ENCODE measurements around the gene MIDN.

The MIDN gene

DNA sequence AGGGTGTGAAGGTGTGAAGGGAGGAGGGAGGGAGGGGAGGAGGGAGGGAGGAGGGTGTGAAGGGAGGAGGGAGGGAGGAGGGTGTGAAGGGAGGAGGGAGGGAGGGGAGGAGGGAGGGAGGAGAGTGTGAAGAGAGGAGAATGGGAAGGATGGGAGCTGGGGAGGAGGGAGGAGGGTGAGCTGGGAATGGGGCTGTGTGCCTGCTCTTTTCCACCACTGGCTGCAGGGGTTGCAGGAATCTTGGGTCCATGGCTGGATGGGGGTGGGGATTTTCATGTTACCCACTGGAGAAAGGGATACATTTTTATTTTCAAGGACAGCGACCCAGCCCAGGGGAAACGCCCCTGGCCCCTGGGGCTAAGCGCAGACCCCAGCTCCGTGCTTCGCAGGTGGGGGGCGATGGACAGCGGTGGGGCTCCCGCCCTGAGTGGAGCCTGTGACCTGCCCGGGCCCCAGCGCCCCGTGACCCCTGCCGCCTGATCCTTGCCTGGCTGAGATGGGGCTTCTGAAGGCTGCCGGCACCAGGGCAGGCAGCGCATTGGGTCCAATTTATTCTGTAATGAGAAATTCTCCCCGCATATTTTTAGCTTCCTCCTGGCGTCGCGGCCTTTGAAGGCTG, 34.3 kb downstream of the MIDN start:
- no peak for DNase-seq (ENCODE audit: low spot score)

DNA sequence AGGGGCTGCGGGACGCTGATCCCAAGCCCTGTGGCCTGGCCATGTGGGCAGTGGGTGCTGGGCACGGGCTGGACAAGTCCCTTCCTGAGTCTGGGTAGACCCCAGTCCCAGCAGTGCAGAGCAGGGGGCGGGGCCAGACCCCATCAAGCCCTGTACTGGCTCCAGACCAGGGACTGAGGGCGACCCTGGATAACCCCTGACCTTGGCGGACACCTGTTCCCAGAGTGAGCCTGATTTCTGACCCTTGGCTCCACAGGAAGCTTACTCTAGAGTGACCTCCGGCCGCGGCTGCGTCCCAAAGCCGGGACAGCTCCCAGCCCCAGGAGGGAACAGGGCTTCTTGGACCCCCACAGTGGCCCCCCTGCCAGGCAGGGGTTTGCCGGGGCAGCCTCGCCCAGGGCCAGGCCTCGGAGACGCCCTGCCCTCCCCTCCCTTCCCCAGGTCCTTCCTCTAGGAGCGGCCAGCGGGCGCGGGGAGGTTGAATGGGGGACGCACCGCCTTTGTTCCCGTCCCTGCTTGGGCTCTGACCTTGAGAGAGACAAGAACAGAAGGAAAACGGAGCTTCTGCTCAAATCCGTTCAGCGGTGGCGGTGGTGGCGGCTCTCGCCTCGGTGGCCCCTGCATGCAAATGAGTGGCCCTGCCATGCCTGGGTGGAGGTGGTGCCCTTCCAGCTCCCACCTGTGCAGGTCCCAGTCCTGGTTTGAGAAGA, 35.0 kb downstream of the MIDN start:
- no peak for DNase-seq (ENCODE audit: low spot score)

DNA sequence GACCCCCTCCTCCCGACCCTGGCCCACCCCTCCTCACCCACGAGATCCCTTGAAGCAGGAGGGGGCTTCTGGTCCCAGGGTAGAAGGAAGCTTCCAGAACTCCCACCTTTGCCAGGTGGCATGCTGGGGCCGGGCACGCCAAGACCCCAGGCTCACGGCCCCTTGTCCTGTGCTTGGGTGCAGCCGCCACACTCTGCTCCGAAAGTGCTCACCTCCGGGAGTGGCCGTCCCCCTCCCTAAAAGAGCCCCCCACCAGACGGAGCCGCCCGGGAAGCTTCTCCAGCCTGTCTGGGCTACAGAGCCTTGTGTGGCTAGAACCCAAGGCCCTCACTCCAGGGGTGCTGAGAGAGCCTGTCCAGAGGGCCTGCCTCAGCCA, 35.5 kb downstream of the MIDN start:
- no peak for DNase-seq (ENCODE audit: low spot score)

DNA sequence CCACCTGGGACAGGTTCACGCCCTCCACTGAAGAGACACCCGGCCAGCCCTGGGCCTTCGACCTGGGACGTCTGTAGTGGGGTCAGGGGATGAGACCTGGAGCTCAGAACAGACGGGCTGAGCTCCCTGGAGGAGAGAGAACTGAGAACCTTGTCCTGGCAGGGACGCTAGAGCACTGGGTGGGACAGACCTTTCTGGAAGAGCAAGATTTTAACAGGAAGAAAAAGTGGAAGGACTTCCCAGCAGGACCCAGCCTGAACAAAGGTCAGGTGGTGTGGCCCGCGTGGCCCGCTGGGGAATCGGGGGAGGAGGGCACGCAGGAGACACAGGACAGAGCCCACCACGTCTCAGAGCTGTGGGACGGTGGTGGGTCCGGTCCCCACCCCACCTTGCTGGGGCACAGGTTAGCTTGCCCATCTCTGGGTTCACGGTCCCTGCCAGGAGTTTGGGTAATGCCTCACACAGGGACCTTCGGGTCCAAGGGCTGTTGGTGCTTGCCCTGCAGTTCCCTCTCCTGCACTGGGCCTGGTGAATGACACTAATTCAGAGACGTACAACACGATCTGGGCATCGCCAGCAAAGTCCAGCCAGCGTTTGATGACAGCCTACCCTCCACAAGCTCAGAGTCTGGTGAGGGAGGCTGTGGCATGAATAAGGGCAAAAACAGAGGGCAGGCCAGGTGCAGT, 36.1 kb downstream of the MIDN start:
- no peak for DNase-seq (ENCODE audit: low spot score)

DNA sequence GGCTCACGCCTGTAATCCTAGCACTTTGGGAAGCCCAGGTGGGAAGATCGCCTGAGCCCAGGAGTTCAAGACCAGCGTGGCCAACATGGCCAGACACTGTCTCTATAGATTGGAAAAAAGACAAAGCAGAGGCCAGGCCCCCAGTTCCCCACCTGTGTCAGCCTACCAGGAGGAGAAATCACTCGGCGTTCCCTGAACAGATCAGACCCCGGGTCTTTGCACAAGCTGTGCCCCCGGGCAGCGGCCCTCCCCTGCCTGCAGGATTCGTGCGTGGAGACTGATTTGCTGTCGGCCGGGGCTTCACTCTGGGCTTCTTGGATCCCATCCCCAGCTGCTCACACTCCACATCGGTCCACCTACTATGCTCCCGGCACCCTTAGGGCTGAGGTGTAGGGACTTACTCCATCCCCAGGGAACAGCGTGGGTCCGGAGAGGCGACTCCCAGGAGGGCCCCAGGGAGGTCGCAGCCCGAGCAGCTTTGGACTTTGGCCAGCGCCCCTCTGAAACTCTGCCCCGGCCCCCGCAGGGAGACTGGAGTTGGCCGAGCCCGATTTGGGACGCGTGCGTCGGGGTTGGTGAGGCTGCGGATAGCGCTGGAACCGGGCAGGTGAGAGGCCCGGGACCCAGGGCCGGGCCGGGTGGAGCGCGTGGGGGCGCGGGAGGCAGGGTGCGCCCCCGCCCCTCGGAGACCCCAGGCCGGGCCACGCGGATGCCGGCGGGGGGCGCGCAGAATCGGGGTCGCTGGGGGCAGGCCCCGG, 36.8 kb downstream of the MIDN start:
- no peak for DNase-seq (ENCODE audit: low spot score)

DNA sequence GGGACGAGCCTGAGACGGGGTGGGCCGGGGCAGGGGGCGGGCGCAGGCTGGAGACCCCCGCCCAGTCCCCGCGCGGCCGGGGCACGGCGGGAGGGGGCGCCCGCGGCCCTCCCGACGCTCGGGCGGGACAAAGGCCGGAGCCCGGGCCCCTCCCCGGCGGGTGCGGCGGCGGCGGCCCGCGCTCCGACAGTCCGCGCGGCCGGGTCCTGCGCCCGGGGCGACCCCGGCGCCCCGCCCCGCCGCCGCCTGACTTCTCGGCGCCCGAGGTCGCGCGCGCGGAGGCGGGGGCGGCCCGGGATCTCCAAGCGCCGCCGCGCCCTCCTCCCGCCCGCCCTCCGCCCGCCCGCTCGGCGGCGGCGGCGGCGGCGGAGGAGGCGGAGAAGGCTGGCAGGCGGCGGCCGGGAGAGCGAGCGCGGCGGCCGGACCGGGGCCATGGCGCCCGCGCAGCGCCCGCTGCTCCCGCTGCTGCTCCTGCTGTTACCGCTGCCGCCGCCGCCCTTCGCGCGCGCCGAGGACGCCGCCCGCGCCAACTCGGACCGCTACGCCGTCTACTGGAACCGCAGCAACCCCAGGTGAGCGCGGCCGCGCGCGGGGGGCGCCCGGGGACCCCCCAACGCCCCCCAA, 37.5 kb downstream of the MIDN start, which contains the start of gene EFNA2:
Gene EFNA2 (plus strand): TSS at position 137 of the 624 bp plus-strand sequence. CDS start 296 bp downstream, at position 433.
- no peak for DNase-seq (ENCODE audit: low spot score)

DNA sequence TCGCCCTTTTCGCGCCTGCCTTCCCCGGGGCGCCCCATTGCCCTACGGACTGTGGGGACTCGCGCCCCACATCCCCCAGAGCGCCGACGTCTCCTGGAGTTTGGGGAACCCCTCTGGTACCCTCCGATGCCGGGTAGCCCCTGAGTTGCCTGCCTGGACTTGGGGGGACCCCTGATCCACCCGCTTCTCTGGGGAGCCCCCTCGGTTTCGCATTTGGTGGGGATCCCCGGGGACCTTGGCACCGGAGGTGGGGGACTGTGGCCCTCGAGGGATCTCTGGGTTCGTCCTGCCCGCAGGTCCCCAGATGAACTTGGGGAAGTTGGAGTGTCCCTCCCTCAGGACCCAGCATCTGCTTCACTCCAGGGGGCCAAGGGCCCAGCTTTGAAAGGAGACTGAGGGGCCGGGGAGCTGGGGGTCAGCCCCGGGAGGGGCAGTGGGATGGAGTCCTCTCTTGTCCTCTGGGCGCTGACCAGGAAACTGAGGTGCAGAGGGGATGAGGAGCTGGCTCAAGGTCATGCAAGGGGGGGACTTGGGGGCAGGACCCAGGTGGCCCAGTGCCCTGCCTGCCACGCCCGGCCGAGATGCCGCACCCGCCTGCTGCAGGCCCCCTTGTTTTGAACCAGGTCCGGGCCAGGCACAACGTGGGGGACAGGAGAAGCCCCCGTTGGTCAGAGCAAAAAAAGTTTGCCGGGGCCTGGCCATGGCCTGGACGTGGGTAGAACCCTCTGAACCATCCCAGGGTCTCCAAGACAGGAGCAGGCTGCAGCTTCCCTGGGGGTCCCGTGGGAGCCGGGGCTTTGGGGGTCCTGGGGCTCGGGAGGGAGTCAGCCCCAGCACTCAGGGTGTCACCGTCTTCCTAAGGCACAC, 38.3 kb downstream of the MIDN start:
- no peak for DNase-seq (ENCODE audit: low spot score)

DNA sequence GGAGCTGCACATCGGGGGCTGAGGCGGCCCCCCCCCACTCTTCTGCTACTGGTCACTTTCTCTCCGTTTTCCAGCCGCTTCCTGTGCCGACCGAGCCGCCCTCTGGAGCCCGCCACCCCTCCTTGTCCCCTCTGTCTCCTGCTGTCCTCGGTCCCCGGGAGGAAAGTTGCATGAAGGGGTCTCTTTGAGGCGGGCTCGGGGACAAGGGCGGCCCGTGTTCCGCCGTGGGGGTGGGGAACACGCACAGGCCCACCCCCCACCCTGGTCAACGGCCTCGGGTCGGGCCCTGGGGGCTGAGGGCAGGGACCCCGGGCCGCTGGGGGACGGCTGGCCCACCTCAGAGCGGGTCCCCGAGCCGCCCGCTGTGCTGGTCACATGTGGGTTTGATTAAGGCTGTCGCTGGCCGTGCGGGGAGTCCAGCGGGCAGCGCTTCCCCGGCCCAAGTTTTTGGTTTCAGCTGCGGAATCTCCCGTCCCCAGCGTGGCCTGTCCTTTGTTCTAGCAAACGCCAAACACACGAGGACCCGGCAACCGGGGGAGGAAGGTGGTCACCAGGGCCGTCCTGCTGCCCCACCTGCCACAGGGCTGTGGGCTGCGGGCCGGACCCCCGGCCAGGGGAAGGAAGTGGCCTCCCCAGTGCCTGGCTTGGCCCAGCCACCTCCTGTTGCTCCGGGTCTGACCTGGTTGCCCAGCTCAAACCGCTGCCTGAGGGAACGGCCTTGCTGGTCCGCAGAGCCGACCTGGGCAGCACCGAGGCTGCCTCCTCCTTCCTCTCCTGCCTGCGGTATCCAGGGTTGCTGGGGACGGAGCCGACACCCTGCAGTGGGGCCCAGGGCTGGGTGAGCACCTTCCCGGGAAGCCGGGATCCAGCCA, 39.2 kb downstream of the MIDN start:
- DNase-seq (ENCODE audit: low spot score): peak; percentile 50

DNA sequence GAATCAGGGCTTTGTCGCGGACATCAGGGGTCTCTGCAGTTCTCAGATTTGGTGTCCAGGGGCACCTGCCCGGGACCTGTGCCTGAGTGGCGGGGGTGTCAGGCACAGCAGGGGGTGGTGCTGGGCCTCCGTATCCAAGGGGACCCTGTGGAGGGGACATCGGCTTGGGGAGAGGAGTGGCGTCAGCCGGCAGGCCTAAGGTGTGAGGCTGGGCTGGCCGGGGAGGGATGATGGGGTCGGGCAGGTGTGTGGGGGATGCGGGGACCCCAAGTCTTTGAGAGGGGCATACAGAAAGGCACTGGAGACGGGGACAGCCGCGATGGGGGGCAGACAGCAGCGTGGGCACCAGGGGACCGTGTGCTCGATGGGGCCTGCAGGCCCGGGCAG, 39.8 kb downstream of the MIDN start:
- DNase-seq (ENCODE audit: low spot score): no peak

DNA sequence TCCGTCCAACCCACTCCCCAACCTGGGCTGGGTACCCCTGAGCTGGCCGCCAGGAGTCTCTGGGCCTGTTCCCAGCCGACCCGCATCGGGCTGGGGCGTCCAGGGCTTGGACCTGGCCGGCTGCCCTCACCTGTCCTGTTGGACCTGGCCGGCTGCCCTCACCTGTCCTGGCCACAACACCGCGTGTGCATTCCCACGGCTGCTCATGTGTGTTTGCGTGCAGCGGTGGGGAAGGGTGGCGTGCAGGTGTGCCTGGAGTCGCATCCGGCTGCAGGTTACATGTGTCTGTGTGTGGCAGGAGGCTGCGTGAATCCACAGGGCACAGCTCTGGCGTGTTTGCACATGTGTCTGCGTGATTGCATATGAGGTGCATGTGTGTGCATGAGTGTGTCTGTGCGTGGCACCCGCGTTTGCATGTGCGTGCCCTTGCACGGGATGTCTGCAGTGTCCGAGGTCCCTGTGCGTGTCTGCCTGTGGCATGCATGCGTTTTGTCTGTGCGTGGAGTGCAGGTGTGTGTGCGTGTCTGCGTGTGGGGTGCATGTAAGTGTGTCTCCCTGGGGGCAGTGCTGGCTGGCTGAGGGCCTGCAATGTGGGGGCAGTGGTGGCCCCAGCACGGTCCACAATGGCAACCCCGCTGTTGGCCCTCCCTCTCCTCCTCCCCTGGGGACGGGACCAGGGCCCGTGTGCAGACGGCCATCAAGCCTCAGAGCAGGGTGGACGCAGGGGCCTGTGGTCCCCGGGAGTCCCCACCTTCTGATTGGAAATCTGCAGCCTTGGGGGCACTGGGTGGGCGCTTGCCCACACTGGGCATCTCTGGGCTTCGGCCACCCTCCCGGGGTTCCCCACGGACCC, 40.7 kb downstream of the MIDN start:
- DNase-seq (ENCODE audit: low spot score): no peak

DNA sequence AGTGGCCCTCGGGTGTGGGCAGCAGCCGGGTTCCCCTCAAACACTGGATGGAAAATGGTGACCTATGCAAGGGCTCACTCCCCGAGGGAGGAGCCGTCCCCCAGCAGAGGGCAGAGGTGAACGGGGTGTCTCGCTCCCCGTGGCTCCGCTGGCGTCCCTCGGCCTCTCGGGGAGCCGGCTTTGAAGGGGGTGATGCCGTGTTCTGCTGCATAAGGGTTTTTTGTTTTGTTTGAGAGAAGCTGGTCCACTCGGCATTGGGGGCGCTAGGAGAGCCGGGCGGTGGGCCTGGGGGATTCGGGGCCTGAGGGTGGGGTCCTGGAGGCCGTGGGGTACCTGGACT, 41.3 kb downstream of the MIDN start:
- DNase-seq (ENCODE audit: low spot score): no peak

DNA sequence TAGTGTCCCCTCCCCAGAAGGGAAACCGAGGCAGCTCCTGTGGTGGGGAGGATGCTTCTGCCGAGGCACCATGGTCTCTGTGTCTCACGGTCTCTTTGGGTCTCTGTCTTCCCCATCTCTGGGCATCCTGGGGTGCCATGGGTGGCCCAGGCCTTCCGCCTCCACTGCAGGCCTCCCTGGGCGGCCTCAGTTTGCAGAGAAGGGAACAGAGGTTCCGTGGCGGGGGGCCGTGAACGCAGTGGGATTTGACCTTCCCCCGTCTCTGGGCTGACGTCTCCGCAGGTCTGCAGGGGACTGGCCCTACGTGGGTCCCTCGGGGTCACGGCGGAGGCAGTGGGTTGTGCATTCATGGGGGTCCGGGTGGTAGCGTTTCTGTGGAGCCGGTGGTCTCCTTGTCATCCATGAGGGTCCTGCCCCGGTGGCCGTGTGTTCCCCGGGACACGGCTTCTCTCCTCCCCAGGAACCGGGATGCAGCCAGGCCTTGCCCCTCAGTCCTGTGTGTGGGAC, 41.9 kb downstream of the MIDN start:
- DNase-seq (ENCODE audit: low spot score): no peak

DNA sequence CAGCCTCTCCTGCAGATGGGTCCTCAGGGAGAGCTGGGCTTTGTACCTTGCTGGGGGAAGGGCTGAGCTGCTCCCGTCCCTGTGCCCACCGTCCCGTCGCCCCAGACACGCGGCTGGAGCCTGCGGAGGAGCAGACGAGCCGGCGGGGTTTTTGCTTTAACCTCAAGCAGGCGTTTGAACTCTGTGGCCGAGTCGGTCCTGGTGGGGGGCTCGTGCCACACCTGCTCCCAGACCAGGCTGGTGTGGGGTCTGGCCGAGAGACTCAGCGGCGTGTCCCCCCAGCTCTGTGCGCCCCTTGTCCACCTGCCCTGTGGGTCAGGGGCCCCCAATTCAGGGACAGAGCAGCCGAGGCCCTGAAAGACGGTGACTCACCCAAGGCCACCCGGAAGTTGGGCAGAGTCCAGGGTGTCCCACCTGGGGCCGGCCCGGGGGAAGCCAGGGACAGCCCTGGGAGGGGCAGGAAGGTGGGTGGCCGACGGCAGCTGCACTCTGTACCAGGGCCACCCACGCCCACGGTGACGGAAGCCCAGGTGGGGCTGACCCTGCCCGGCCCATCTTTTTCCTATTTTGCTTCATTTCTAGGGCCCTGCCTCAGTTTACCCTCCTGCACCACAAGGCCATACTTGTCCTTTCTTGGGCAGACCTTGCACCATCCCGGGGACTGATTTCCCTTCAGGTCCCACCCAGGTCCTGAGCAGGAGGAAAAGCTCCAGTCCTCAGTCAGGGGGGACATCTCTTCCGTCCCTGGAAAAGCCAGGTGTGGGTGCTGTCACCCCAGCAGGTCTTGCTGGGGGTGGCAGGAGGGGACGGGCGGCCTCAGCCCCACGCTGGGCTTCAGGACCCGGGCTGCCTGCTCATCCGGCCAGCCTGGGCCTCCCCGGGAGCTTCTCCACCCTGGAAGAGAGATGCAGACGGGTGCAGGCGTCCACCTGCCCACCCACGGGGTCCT, 42.6 kb downstream of the MIDN start:
- no peak for DNase-seq (ENCODE audit: low spot score)

DNA sequence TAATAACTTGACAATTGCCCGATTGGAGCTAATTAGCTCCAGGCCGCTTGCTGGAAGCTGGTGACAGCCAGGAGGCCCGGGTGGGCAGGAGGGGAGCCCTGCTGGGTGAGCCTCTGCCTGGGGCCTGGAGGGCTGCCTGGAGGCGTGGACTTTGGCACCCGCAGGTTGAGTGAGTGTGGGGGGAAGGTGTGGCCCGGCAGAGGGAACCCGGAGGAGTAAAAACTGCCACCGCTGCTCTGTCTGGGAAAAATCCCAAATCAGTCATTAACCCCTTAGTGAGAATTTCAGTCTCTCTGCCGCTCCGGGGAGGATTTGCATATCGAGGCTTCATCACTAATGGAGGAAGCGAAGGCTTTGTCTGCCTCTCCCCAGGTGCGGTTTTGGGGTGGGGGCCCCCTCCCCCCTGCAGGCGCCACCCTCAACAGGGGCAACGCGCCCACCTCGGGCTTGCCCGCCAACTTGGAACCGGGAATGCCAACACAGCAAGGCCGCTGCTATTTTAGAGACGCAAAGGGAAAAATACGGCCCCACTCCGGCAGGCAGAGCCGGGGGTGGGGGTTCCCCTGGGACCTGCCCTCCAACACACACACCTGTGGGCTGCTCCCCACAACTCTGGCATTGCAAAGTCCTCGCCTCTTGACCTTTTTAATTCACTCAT, 43.5 kb downstream of the MIDN start:
- DNase-seq (ENCODE audit: low spot score): no peak

DNA sequence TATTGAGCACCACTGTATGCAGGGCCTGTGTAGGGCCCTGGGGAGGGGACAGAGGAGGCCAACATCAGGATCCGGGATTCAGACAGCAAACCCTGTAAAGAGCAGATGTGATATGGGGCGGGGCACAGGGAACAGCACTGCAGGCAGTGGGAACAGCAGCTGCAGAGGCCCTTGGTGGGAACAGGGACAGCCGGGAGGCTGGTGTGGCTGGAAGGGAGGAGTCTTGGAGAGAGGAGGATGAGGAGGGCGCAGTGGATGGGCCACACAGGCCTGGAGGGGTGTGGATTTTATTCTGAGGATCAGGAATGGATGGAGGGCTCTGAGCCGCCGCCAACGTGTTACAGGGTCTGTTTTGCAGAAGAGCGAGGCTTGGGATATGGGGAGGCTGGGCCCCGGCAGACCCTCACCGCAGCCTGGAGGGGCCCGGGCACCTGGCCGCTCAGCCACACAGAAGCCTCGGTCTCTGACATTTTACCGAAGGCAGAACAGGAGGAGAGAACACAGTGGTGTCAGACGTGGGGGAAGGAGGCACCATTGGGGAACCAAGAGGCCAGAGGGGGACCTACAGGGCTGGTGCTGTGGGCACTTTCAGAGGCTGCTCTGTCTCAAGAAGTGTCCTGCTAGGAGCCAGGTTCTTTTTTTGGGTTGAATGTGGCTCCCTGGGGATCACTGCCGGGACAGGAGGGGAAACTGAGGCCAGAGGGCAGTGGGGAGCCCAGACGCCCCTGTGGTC, 44.2 kb downstream of the MIDN start:
- no peak for DNase-seq (ENCODE audit: low spot score)

DNA sequence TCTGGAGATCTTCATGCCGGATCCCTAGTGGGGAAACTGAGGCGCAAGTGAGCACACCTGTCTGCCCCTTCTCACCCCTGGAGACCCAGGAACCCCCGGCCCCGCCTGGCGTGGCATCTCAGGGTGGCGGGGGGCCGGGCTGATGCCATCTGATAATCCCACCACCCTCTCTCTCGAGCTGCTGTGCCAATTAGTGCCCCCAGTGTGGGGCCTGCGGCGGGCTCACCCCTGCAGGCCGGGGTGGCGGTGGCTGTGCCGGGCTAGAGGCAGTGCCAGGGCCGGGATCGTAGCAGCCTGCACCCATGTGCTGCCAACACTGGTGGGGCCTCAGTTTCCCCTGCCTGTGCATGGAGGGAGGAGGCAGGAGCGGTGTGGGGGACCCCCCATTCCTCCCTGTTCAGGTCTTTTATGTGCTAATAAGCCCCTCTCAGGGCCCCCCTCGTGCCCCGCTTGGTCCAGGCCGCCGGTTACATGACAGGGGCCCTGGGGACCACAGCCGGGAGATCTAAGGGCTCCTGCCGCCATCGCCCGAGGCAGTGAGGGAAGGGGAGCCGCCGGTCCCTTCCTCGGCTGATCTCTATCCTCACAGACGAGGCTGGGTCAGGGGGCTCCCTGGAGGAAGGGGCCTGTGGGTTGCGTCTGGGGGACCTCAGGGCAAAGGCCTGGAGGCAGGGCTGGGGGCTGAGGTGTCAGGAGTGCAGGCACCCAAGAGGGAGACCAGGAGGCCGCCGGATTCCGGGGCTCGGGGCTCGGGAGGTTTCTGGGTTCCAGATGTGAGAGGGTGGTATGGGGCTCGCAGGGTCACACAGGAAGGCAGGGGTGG, 45.6 kb downstream of the MIDN start:
- DNase-seq (ENCODE audit: low spot score): no peak
